H1 (cell line): ENCODE data around the gene TGM6. TPM values are rescaled to one million over a fixed set of nuclear protein-coding genes. Genes with fewer than 3 reads are reported as not detected.

Experiments
- CTCF ChIA-PET: fragments of 300-600 bp; sonication (Branson Sonifier 250); formaldehyde crosslinking; loops from one replicate; lab custom pipeline; 2021; ENCODE audit not compliant: partially characterized antibody; lab: Charles Lee
- POLR2A ChIA-PET: fragments of 300-600 bp; sonication (Branson Sonifier 250); formaldehyde crosslinking; loops from one replicate; lab custom pipeline; 2021; ENCODE audit warnings: inconsistent platforms; ENCODE audit not compliant: partially characterized antibody; lab: Charles Lee
- DNase-seq, 2 experiments: peaks; one replicate each; pipeline versions ENCODE4 v3.0.0 to v3.0.0-alpha.2; 2010 to 2022; ENCODE audit warnings: low spot score in 2 of 2, low read depth in 1 of 2, mixed read lengths in 1 of 2
- FAIRE-seq: peaks from 2 replicates; lab custom pipeline; 2011; peaks lifted over from hg19 to GRCh38; lab: Jason Lieb, UNC
- H2AFZ ChIP-seq: 2 replicates; pipeline ENCODE4 v1.8.1; 2012; ENCODE audit warnings: low read length, inconsistent platforms
- H2AK5ac ChIP-seq: 2 replicates; pipeline ENCODE4 v1.6.1; 2013; ENCODE audit warnings: low read depth, low read length
- H2BK120ac ChIP-seq: replicated peaks from 2 replicates; pipeline ENCODE3; 2013; ENCODE audit warnings: low read depth, low read length, inconsistent platforms
- H2BK12ac ChIP-seq: 2 replicates; pipeline ENCODE4 v1.6.1; 2013; ENCODE audit warnings: low read depth, low read length
- H2BK15ac ChIP-seq: 2 replicates; pipeline ENCODE4 v1.6.1; 2013; ENCODE audit warnings: low read length
- H2BK20ac ChIP-seq: 2 replicates; pipeline ENCODE4 v1.6.1; 2013; ENCODE audit warnings: low read length
- H2BK5ac ChIP-seq: 2 replicates; pipeline ENCODE4 v1.6.1; 2013; ENCODE audit warnings: low read depth, low read length
- H3K14ac ChIP-seq: 2 replicates; pipeline ENCODE4 v1.6.1; 2013; ENCODE audit warnings: inconsistent platforms; ENCODE audit not compliant: insufficient read length
- H3K18ac ChIP-seq: 2 replicates; pipeline ENCODE4 v1.6.1; 2013; ENCODE audit warnings: low read length; ENCODE audit errors: extremely low read depth
- H3K23ac ChIP-seq: 2 replicates; pipeline ENCODE4 v1.6.1; 2013; ENCODE audit warnings: inconsistent platforms; ENCODE audit not compliant: insufficient read length
- H3K23me2 ChIP-seq: 2 replicates; pipeline ENCODE4 v1.6.1; 2013; ENCODE audit warnings: low read depth, low read length
- H3K27ac ChIP-seq: 2 replicates; pipeline ENCODE4 v1.6.1; 2011; ENCODE audit warnings: low read depth, low read length, inconsistent platforms
- H3K27me3 ChIP-seq, 4 experiments: replicated peaks in 1 of 4; 1 replicate in 1 of 4; 2 replicates in 3 of 4; pipeline versions ENCODE4 v1.6.1 to v1.8.1; 2011 to 2013; ENCODE audit warnings: low read length in 3 of 4, mild to moderate bottlenecking in 3 of 4, inconsistent platforms in 2 of 4, mixed read lengths in 2 of 4, moderate library complexity in 1 of 4; ENCODE audit not compliant: control insufficient read depth in 3 of 4, insufficient read depth in 3 of 4; ENCODE audit errors: extremely low read depth in 1 of 4
- H3K36me3 ChIP-seq, 4 experiments: 2 replicates each; pipeline versions ENCODE4 v1.6.1 to v1.8.1; 2011 to 2013; ENCODE audit warnings: mild to moderate bottlenecking in 4 of 4, low read length in 3 of 4, moderate library complexity in 2 of 4, control low read depth in 1 of 4, inconsistent platforms in 1 of 4; ENCODE audit not compliant: insufficient read depth in 4 of 4, control insufficient read depth in 2 of 4
- H3K4ac ChIP-seq: replicated peaks from 2 replicates; pipeline ENCODE3; 2013; ENCODE audit warnings: low read length, low read depth, mixed read lengths, inconsistent platforms; ENCODE audit not compliant: insufficient read length
- H3K4me1 ChIP-seq, 4 experiments: replicated peaks in 1 of 4; 1 replicate in 1 of 4; 2 replicates in 3 of 4; pipeline versions ENCODE4 v1.6.1 to v1.8.1; 2011 to 2013; ENCODE audit warnings: low read length in 3 of 4, inconsistent platforms in 2 of 4, mixed read lengths in 1 of 4; ENCODE audit not compliant: insufficient read depth in 4 of 4, control insufficient read depth in 3 of 4
- H3K4me2 ChIP-seq, 2 experiments: 2 replicates each; pipeline versions ENCODE4 v1.6.1 to v1.8.1; 2011 to 2013; ENCODE audit warnings: low read depth in 2 of 2, low read length in 2 of 2, control low read depth in 1 of 2, inconsistent platforms in 1 of 2, mild to moderate bottlenecking in 1 of 2; ENCODE audit not compliant: insufficient read depth in 1 of 2
- H3K4me3 ChIP-seq, 4 experiments: fragments of 200-600, 300-600 bp in 1 of 4; sonication (generic), shearing (Covaris generic), sonication (Bioruptor Twin) in 1 of 4; 2 replicates each; pipeline versions ENCODE4 v1.5.1 to v1.8.1; 2011 to 2016; ENCODE audit warnings: low read length in 4 of 4, low read depth in 3 of 4, control low read depth in 2 of 4, inconsistent platforms in 2 of 4, mild to moderate bottlenecking in 2 of 4, mixed read lengths in 1 of 4, moderate library complexity in 1 of 4; ENCODE audit not compliant: insufficient read depth in 2 of 4; ENCODE audit errors: extremely low read depth in 1 of 4
- H3K56ac ChIP-seq: replicated peaks from 2 replicates; pipeline ENCODE3; 2013; ENCODE audit warnings: low read depth, mild to moderate bottlenecking, mixed read lengths, low read length, inconsistent platforms; ENCODE audit not compliant: insufficient read length
- H3K79me1 ChIP-seq: 2 replicates; pipeline ENCODE4 v1.6.1; 2013; ENCODE audit warnings: low read depth, low read length, control low read depth
- H3K79me2 ChIP-seq, 2 experiments: 2 replicates each; pipeline versions ENCODE4 v1.6.1 to v1.8.1; 2012 to 2013; ENCODE audit warnings: low read length in 2 of 2, mild to moderate bottlenecking in 2 of 2, inconsistent platforms in 1 of 2; ENCODE audit not compliant: insufficient read depth in 2 of 2, control insufficient read depth in 1 of 2
- H3K9ac ChIP-seq, 4 experiments: replicated peaks in 1 of 4; 1 replicate in 1 of 4; 2 replicates in 3 of 4; pipeline versions ENCODE4 v1.6.1 to v1.8.1; 2011 to 2013; ENCODE audit warnings: low read depth in 3 of 4, low read length in 3 of 4, control low read depth in 2 of 4, mild to moderate bottlenecking in 2 of 4, moderate library complexity in 2 of 4, inconsistent platforms in 1 of 4; ENCODE audit errors: extremely low read depth in 1 of 4
- H3K9me3 ChIP-seq, 2 experiments: 2 replicates each; pipeline versions ENCODE4 v1.6.1 to v1.8.1; 2012 to 2013; ENCODE audit warnings: mild to moderate bottlenecking in 2 of 2, moderate library complexity in 2 of 2, control low read depth in 1 of 2, inconsistent platforms in 1 of 2, low read depth in 1 of 2, low read length in 1 of 2, mixed read lengths in 1 of 2; ENCODE audit not compliant: insufficient read depth in 2 of 2
- H4K20me1 ChIP-seq, 2 experiments: replicated peaks in 1 of 2; 2 replicates each; pipeline versions ENCODE3 to v1.8.1; 2011 to 2013; ENCODE audit warnings: inconsistent platforms in 2 of 2, low read length in 2 of 2, mild to moderate bottlenecking in 1 of 2; ENCODE audit not compliant: insufficient read depth in 2 of 2, control insufficient read depth in 1 of 2
- H4K5ac ChIP-seq: 2 replicates; pipeline ENCODE4 v1.6.1; 2013; ENCODE audit warnings: low read length, low read depth, mixed read lengths, inconsistent platforms; ENCODE audit not compliant: insufficient read length
- H4K8ac ChIP-seq: 2 replicates; pipeline ENCODE4 v1.8.0; 2013; ENCODE audit warnings: mild to moderate bottlenecking, moderate library complexity, low read length, inconsistent platforms; ENCODE audit not compliant: insufficient read depth; ENCODE audit errors: extremely low read depth
- H4K91ac ChIP-seq: replicated peaks from 2 replicates; pipeline ENCODE3; 2013; ENCODE audit warnings: low read length, mixed read lengths, inconsistent platforms; ENCODE audit not compliant: insufficient read length
- ATF3 ChIP-seq: IDR thresholded peaks from 2 replicates; pipeline ENCODE4 v1.6.1; 2011; ENCODE audit warnings: low read depth, mild to moderate bottlenecking, low read length; ENCODE audit not compliant: insufficient read depth
- CBX8 ChIP-seq: fragments of 300-800, 300-1000 bp; sonication (generic); IDR thresholded peaks from 2 replicates; pipeline ENCODE4 v1.7.1; 2016; ENCODE audit warnings: low read depth, low read length, borderline replicate concordance
- CHD2 ChIP-seq: IDR thresholded peaks from 2 replicates; pipeline ENCODE4 v1.6.1; 2012; ENCODE audit warnings: low read length, improper control_type of control experiment
- GTF2F1 ChIP-seq: IDR thresholded peaks from 2 replicates; pipeline ENCODE4 v1.6.1; 2012; ENCODE audit warnings: low read depth, low read length, improper control_type of control experiment, borderline replicate concordance
- HDAC2 ChIP-seq, 2 experiments: fragments of 300-600 bp in 1 of 2; sonication (generic) in 1 of 2; IDR thresholded peaks; 2 replicates each; pipeline ENCODE4 v1.6.1; 2011 to 2012; ENCODE audit warnings: low read depth in 2 of 2, low read length in 2 of 2, mild to moderate bottlenecking in 2 of 2, moderate library complexity in 2 of 2, borderline replicate concordance in 1 of 2, inconsistent platforms in 1 of 2
- JUN ChIP-seq: IDR thresholded peaks from 2 replicates; pipeline ENCODE4 v1.6.1; 2011; ENCODE audit warnings: low read depth, mild to moderate bottlenecking, improper control_type of control experiment, low read length
- NRF1 ChIP-seq: IDR thresholded peaks from 2 replicates; pipeline ENCODE4 v1.6.1; 2011; ENCODE audit warnings: mild to moderate bottlenecking, low read depth, low read length, improper control_type of control experiment
- POU5F1 ChIP-seq: IDR thresholded peaks from 2 replicates; pipeline ENCODE4 v1.6.1; 2011; ENCODE audit warnings: low read depth, mild to moderate bottlenecking, low read length, moderate library complexity
- RFX5 ChIP-seq: IDR thresholded peaks from 2 replicates; pipeline ENCODE4 v1.6.1; 2011; ENCODE audit warnings: low read depth, low read length, improper control_type of control experiment, borderline replicate concordance
- RXRA ChIP-seq: IDR thresholded peaks from 2 replicates; pipeline ENCODE4 v1.6.1; 2011; ENCODE audit warnings: low read depth, mild to moderate bottlenecking, low read length, moderate library complexity; ENCODE audit not compliant: insufficient read depth
- SP2 ChIP-seq: IDR thresholded peaks from 2 replicates; pipeline ENCODE4 v1.6.1; 2012; ENCODE audit warnings: mild to moderate bottlenecking, low read length, inconsistent platforms
- SRF ChIP-seq: IDR thresholded peaks from 2 replicates; pipeline ENCODE4 v1.6.1; 2011; ENCODE audit warnings: mild to moderate bottlenecking, low read depth, low read length, moderate library complexity
- TAF7 ChIP-seq: optimal IDR thresholded peaks from 2 replicates; pipeline ENCODE3; 2011; ENCODE audit warnings: low read depth, mild to moderate bottlenecking, inconsistent platforms, low read length, moderate library complexity, borderline replicate concordance
- YY1 ChIP-seq: IDR thresholded peaks from 2 replicates; pipeline ENCODE4 v1.6.1; 2011; ENCODE audit warnings: low read depth, mild to moderate bottlenecking, low read length
- WGBS, 2 experiments: shearing (Covaris generic) in 1 of 2; methylation state at CpG; one replicate each; pipeline versions ENCODE4 v1.1.6 to v1.1.7; 2013 to 2015; ENCODE audit warnings: low lambda C conversion rate in 2 of 2, mixed read lengths in 2 of 2, inconsistent platforms in 1 of 2, low coverage in 1 of 2, missing lambda C conversion rate in 1 of 2; ENCODE audit not compliant: insufficient replicate concordance in 2 of 2, insufficient coverage in 1 of 2, insufficient read length in 1 of 2; ENCODE audit errors: extremely low coverage in 1 of 2, missing lambda C conversion rate in 1 of 2; 5-methylcytosine and 5-hydroxymethylcytosine counted together
- polyA plus RNA-seq, 7 experiments: library from polyadenylated mRNA; depleted of rRNA in 3 of 7; stranded (reverse) in 5 of 7; unstranded in 2 of 7; fragments of >200 nt in 5 of 7; fragments of 200-250 nt in 2 of 7; gene quantifications; 1 replicate in 5 of 7; 2 replicates in 1 of 7; 4 replicates in 1 of 7; pipeline versions ENCODE4 v1.2.1 to v1.2.3, GENCODE V29; 2011 to 2013; ENCODE audit warnings: missing spikeins in 2 of 7, mixed read lengths in 2 of 7
- total RNA-seq: library from RNA; stranded (reverse); fragmentation: NEBNext Ultra II Directional; extraction: Animal tissue kit (Norgen Biotek cat#: 25700); gene quantifications from 2 replicates; pipeline ENCODE4 v1.2.1, GENCODE V29; 2021

The TGM6 gene
- total and polyA plus RNA-seq, 2 of the 8 experiments (the other 6 are each of a cell fraction or from before 2014, with no cell fraction given): 0.03 TPM; not detected in 1

- CTCF ChIA-PET: interaction anchor here (0.7 to 18.3 kb wide), 4 partner anchors 16 to 339 kb away, joined by 3 to 210 read pairs (median 5); partner anchors contain the start of gene TGM6
- Histone ChIP-seq H3K18ac (no peak overlapping the region), H2BK15ac (no peak overlapping the region)
- TF ChIP-seq RFX5 (no peak), ATF3 (no peak), SRF (no peak), TAF7 (no peak), CHD2 (no peak), POU5F1 (no peak), GTF2F1 (no peak), RXRA (no peak), CBX8 (no peak), SP2 (no peak), HDAC2 (IDR thresholded peaks at IDR 0.05; ENCODE audit: borderline replicate concordance in 1 of 2, low read depth in 2 of 2, low read length in 2 of 2) (no peak), NRF1 (no peak), YY1 (no peak), JUN (no peak)
Measured at GRCh38 chr20:2400290-2400689, 19.6 kb downstream of the TGM6 start.

More at GRCh38 chr20:2400290-2400689, 19.6 kb downstream of the TGM6 start:
- Histone ChIP-seq H2BK12ac (no peak overlapping the region), H2AFZ (no peak overlapping the region), H3K23me2 (no peaks in the 10 kb centered on the region), H3K14ac (no peak overlapping the region), H3K79me2 (no peaks in the 10 kb centered on the region), H3K27ac (no peak overlapping the region), H3K27me3 (no peaks in the 10 kb centered on the region), H3K4me1 (0 out of 7 replicates have a peak, but pooled peaks cover 0 to under 1% (median 0%) of the 10 kb centered on the region in 4 experiments), H4K20me1 (no peaks in the 10 kb centered on the region), H3K79me1 (no peaks in the 10 kb centered on the region), H2BK120ac (no peak overlapping the region), H3K23ac (no peak overlapping the region), H4K91ac (no peak overlapping the region), H3K36me3 (no peaks in the 10 kb centered on the region), H4K8ac (peak overlapping the region; percentile 42; the same call in 1 of the 2 replicates), H3K4me3 (no peak overlapping the region), H2AK5ac (no peak overlapping the region), H3K4me2 (no peak overlapping the region), H3K9ac (no peak overlapping the region), H2BK20ac (no peak overlapping the region), H3K56ac (no peak overlapping the region), H4K5ac (no peak overlapping the region), H3K9me3 (peaks cover 0 to 4% of the 10 kb centered on the region in 2 experiments; a peak in 1 of 4 replicates), H3K4ac (no peak overlapping the region), H2BK5ac (no peak overlapping the region)
- no peak for DNase-seq
- POLR2A ChIA-PET: interaction anchor here (0.5 kb wide), 1 partner anchor 44 kb away, joined by 5 read pairs; no protein-coding TSS in a partner anchor
- WGBS, 2 experiments: 96% methylated on average over 11 of the region's 11 CpGs; no CpG with 5 or more reads in 1 of the 2 experiments
- FAIRE-seq: no peak
